ENCODE results near the gene MRPS31. TPM values are rescaled to one million over a fixed set of nuclear protein-coding genes. Genes with fewer than 3 reads are reported as not detected.

Gene MRPS31
- total RNA-seq, 1 experiment from 2014 or later: 10.9 TPM

DNA sequence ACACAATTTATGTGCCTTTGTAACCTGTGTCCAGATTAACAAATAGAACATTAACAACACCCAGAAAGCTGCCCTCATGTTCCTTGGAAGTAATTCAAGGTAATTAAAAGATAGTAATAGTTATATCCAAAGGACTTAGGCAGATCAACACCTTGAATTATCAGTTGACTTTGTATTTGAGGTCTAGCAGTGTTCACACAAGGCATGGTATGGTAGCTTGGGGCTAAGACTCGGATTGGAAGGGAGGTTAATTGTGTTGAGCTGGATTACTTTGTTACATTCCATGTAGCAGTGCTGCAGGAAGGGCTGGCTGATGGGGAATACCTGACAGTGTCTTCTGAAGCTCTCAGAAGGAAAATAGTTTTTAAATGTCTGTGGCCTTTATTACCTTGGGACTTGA is 35.3 kb upstream of the MRPS31 start:
- no peak overlapping the region for H3K27ac ChIP-seq (ENCODE audit: low read length)
- TF ChIP-seq SIN3A (IDR thresholded peaks at IDR 0.05; ENCODE audit: borderline replicate concordance, insufficient read depth, low read depth, low read length): no peak
- no peak for ATAC-seq
- no peaks in the 10 kb centered on the region for H3K27me3 ChIP-seq (ENCODE audit: control insufficient read depth, insufficient read depth, low read length)
- ChIA-PET POLR2A (no interaction called here), CTCF (no interaction called here)
- in situ Hi-C loops (cut with HindIII; ENCODE audit: low pct_unique_long_range_greater_than_20kb, low sequenced_read_pairs) (no loop called here), intact Hi-C loops (cut with micrococcal nuclease; ENCODE audit: unreplicated experiment) (no loop called here)
- no peaks in the 10 kb centered on the region; the same call in 1 of the 2 replicates for H3K36me3 ChIP-seq (ENCODE audit: control insufficient read depth, insufficient read depth, low read length)
- no peaks in the 10 kb centered on the region for H3K9me3 ChIP-seq (ENCODE audit: control insufficient read depth, insufficient read depth, low read depth, low read length)
- no peak overlapping the region for H3K4me3 ChIP-seq (ENCODE audit: low read depth in 2 of 2, low read length in 2 of 2)
- no peaks in the 10 kb centered on the region for H3K4me1 ChIP-seq (ENCODE audit: control insufficient read depth, insufficient read depth, low read length)
- no TSS peak for BruUV-seq (replicated peaks)
- DNase-seq (ENCODE audit: low read depth, low spot score): no peak

- Histone ChIP-seq H3K9me3 (ENCODE audit: control insufficient read depth, insufficient read depth, low read depth, low read length) (no peaks in the 10 kb centered on the region), H3K27ac (ENCODE audit: low read length) (no peak overlapping the region), H3K4me3 (ENCODE audit: low read depth in 2 of 2, low read length in 2 of 2) (no peak overlapping the region), H3K27me3 (ENCODE audit: control insufficient read depth, insufficient read depth, low read length) (no peaks in the 10 kb centered on the region), H3K4me1 (ENCODE audit: control insufficient read depth, insufficient read depth, low read length) (no peaks in the 10 kb centered on the region), H3K36me3 (ENCODE audit: control insufficient read depth, insufficient read depth, low read length) (no peaks in the 10 kb centered on the region; the same call in 1 of the 2 replicates)
- DNase-seq (ENCODE audit: low read depth, low spot score) (no peak), ATAC-seq (no peak)
- CTCF ChIA-PET: no interaction called here
- no TSS peak for BruUV-seq (replicated peaks)
- in situ Hi-C loops (cut with HindIII; ENCODE audit: low pct_unique_long_range_greater_than_20kb, low sequenced_read_pairs) (no loop called here), intact Hi-C loops (cut with micrococcal nuclease; ENCODE audit: unreplicated experiment) (no loop called here)
- TF ChIP-seq CTCF (IDR thresholded peaks at IDR 0.05) (no peak), POLR2AphosphoS5 (IDR thresholded peaks at IDR 0.05; ENCODE audit: low read depth, low read length) (no peak), TCF7L2 (IDR thresholded peaks at IDR 0.05; ENCODE audit: low read depth, low read length) (no peak), REST (IDR thresholded peaks at IDR 0.05; ENCODE audit: insufficient read depth in 1 of 2, low read depth in 2 of 2, low read length in 1 of 2) (no peak)
- POLR2A ChIA-PET: no interaction called here
Measured at GRCh38 chr13:40803316-40803715, 32.3 kb upstream of the MRPS31 start.

DNA sequence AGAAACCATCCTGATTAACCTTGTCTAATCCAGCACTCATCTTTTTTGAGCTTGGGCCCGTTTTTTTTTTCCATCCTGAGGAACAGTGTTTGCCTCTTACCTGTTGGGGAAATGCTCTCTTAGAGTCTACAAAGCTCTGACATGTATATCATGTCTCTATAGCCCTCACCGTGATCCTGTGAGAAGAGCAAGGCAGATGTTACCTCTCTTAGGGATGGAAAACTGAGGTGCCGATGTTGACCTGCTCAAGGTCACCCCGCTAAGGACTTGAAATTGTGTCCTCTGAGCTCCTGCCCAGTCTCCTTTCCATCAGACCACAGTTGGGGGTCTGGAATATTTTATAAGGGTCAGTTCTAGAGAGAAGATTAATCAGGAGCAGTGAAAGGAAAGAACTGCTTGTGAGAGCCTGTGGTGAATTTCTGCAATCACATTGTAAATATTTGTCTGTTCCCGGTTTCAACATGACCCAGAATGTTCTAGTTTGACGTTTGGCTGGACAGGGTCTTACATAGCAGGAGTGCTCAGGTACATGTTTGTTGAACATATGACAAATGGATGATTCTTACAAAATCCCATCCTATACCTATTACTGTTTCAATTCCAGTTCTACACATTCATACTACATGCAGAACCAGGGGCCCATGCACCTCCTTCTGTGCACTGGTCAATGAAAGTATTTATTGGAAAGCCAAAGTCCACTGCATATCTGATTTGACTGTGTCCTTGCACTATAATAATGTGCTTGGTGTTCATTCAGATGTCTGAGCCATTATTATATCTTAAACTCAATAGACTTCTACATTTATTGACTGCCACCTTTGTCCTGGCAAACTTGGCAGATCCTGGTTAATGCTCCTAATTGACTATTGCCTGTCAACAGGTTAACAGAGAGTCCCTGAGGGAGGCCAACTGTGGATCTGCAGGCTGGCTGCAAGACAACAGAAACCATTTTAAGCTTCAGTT is 30.5 kb upstream of the MRPS31 start:
- H3K27me3 ChIP-seq (ENCODE audit: control insufficient read depth, insufficient read depth, low read length): no peaks in the 10 kb centered on the region
- BruUV-seq (replicated peaks): no TSS peak
- no peak overlapping the region for H3K4me3 ChIP-seq (ENCODE audit: low read depth in 2 of 2, low read length in 2 of 2)
- in situ Hi-C loops (cut with HindIII; ENCODE audit: low pct_unique_long_range_greater_than_20kb, low sequenced_read_pairs) (no loop called here), intact Hi-C loops (cut with micrococcal nuclease; ENCODE audit: unreplicated experiment) (no loop called here)
- no peaks in the 10 kb centered on the region for H3K4me1 ChIP-seq (ENCODE audit: control insufficient read depth, insufficient read depth, low read length)
- no peaks in the 10 kb centered on the region for H3K9me3 ChIP-seq (ENCODE audit: control insufficient read depth, insufficient read depth, low read depth, low read length)
- POLR2A ChIA-PET: interaction anchor here (0.6 kb wide), 1 partner anchor 259 kb away, joined by 7 read pairs; no protein-coding TSS in a partner anchor
- TF ChIP-seq REST (IDR thresholded peaks at IDR 0.05; ENCODE audit: insufficient read depth in 1 of 2, low read depth in 2 of 2, low read length in 1 of 2): no peak
- no peak for TF ChIP-seq TCF7L2 (IDR thresholded peaks at IDR 0.05; ENCODE audit: low read depth, low read length)
- TF ChIP-seq POLR2AphosphoS5 (IDR thresholded peaks at IDR 0.05; ENCODE audit: low read depth, low read length): no peak
- TF ChIP-seq CTCF (IDR thresholded peaks at IDR 0.05): no peak
- no peak for TF ChIP-seq SIN3A (IDR thresholded peaks at IDR 0.05; ENCODE audit: borderline replicate concordance, insufficient read depth, low read depth, low read length)
- DNase-seq (ENCODE audit: low read depth, low spot score): no peak
- no peaks in the 10 kb centered on the region; the same call in 1 of the 2 replicates for H3K36me3 ChIP-seq (ENCODE audit: control insufficient read depth, insufficient read depth, low read length)
- CTCF ChIA-PET: interaction anchor here (0.6 kb wide), 1 partner anchor 121 kb away, joined by 4 read pairs; no protein-coding TSS in a partner anchor
- ATAC-seq: no peak
- no peak overlapping the region for H3K27ac ChIP-seq (ENCODE audit: low read length)

All from Panc1 (cell line).